SIG-M5 treated with dmso at 0.1 percent for 504 hours (cell line): ENCODE results near the gene XKR3.
A peak's percentile ranks its signal among the peaks of the same experiment; 100 is the strongest.
"Not testable (repeated sequence)": the region's sequence is repeated elsewhere in the genome, so short reads cannot be mapped to it uniquely, and the experiment has no call there.

Experiments
- DNase-seq: peaks from one replicate; lab custom pipeline; 2025; ENCODE audit not compliant: unreplicated experiment; lab: John Stamatoyannopoulos, UW

XKR3 gene

GRCh38 chr22:16806401-16806800 is 18.8 kb downstream of the XKR3 start:
- no peak for DNase-seq

DNA sequence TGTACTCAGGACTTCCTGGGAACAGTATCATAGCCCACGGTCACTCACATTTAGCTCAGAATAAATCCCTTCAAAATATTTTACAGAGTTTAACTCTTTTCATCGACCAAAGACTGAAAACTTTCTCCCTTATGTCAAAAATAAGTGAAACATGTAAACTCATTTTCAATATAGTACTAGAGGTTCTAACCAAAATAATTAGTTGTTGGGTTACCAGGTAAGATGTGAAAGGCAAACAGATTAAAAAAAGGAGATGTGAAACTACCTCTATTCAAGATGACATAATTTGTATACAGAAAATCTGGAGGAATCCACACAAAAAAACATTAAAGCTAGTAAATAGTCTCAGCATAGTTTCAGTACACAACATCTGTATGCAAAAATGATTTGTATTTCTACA is 20.3 kb downstream of the XKR3 start:
- DNase-seq: no peak

GRCh38 chr22:16803255-16803917 is 21.8 kb downstream of the XKR3 start:
- DNase-seq: no peak

GRCh38 chr22:16801571-16801970 is 23.6 kb downstream of the XKR3 start:
- no peak for DNase-seq

- DNase-seq: no peak
Observed at GRCh38 chr22:16801088-16801487, 24.1 kb downstream of the XKR3 start.

GRCh38 chr22:16800358-16800757 is 24.9 kb downstream of the XKR3 start:
- no peak for DNase-seq

DNA sequence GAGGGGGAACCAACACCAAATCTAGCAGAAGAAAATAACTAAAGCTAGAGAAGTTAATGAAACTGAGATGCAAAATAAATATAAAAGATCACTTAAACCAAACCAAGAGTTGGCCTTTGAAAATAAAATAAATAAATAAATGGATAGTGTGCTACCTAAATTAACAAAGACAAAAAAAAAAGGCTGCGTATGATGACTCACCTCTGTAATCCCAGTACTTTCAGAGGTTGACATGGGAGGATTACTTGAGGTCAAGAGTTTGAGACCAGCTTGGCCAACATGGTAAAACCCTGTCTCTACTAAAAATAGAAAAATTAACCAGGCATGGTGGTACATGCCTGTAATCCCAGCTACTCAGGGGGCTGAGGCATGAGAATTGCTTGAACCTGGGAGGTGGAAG is 29.7 kb downstream of the XKR3 start:
- DNase-seq: not testable (repeated sequence)

DNA sequence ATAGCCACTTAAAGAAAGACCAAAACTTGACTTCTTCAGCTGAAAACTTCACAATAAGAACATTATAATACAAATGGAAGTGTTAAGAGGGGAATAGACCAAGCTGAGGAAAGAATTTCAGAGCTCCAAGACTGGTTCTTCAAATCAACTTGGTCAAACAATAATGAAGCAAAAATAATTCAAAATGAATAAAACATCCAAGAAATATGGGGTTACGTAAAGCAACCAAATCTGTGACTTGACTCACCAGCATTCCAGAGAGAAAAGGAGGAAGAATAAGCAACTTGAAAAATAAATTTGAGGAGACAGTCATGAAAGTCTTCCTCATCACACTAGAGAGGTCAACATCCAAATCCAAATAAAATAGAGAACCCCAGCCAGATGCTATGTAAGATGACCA is 31.4 kb downstream of the XKR3 start:
- no peak for DNase-seq

DNA sequence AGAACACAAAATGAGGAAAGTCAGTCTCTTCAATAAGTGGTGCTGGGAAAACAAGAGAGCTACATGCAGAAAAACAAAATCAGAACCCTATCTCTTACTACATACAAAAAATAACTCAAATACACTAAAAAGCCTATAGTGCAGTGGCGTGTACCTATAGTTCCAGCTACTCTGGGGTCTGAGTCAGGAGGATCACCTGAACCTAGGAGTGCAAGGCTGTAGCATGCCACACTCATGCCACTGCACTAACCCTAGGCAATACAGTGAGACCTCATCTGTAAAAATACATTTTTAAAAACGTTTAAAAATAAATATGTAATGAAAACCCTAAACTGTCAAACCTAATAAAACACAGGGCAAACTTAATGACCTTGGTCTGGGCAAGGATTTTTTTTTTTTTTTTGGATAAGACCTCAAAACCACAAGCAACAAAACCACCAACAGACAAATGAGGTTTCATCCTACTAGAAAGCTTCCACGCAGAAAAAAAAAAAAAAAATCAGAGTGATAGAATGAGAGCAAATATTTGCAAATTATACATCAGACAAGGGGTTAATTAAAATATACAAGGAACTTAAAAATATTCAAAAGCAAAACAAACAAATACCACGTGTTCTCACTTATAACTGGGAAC is 35.2 kb downstream of the XKR3 start:
- DNase-seq: no peak

DNA sequence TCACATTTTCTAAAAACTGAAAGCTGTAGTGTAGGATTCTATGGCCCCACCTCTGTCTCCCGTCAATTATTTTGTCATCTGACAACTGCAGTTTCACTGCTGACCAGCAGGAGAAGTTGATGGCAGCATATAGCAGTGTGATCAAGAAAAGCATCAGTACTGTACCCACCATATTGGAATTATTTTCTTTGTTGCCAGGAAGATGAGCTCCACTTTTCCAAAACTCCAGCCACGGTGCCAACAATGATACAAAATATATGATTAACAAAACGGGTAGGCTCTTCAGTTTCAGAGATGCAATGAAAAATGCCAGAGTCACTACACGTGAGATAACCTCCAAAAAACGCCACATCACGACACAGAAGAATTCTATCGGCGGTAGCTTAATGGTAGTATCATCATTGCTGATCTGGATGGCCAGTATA is 41.3 kb downstream of the XKR3 start:
- peak; percentile 1 for DNase-seq

DNA sequence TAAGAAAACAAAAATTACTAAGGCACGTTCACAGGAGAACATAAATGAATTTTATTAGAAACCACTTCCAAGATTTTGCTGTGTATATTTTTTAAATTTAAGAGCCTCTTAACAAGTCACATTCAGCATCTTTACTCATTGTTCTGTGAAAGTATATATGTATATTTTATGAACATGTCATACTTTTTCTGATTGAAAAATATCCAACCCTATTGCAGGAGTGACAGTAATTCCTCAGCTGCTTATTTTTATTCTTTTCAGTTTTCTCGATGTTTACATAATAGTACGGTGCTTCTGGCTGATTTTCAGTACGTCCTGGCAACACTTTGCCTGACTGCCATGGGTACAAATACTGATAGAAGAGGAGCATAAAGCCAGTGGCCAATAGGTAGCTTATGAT is 41.8 kb downstream of the XKR3 start:
- DNase-seq: no peak

- no peak for DNase-seq
Observed at GRCh38 chr22:16781764-16782329, 43.4 kb downstream of the XKR3 start.

DNA sequence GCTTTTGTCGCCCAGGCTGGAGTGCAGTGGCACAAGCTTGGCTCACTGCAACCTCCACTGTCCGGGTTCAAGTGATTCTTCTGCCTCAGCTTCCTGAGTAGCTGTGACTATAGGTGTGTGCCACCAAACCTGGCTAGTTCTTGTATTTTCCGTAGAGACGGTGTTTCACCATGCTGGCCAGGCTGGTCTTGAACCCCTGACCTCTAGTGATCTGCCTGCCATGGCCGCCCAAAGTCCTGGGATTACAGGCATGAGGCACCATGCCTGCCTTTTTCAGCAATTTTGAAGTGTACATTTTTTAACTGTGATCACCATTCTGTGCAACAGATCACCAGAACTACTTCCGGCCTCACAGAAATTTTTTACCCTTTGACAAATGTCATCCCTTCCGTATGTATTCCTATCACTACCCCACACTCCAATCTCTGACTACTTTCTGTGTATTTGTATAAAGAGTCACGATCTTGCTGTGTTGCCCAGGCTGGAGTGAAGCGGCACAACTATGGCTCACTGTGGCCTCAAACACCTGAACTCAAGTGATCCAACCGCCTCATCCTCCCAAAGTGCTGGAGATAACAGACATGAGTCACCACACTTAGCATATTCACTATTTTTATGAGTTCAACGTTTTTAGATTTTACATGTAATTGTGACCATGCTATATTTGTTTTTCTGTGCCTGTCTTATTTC is 44.0 kb downstream of the XKR3 start:
- no peak for DNase-seq

GRCh38 chr22:16777284-16777924 is 47.8 kb downstream of the XKR3 start:
- DNase-seq: no peak

- peak; percentile 22 for DNase-seq
Observed at GRCh38 chr22:16776080-16776479, 49.1 kb downstream of the XKR3 start.

DNA sequence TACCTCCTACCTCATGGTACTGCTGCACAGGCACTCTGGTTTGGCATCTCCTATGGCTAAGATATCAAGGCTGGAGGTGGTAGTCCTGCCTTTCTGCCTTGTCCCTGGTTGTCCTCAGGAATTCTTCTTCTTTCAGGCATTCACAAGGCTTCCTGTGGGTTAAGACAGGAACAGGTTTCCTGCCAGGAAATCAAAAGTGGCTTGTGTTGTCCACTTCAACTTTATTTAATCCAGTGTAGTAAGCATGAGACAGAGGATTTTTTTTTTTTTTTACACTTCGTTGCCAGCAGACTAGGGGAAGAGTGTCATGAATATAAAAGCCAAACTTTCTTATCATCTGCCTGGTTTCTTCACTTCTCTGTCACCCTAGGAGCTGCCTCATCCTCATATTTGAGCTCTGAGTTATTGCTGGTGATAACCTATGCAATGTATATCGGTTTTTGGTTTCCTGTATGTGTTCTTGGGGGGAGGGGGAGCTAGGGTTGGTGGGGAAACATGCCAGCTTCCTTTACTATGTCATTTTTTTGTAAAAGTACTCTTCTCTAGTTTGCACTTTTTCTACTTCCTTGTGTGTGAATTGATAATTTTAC is 50.2 kb downstream of the XKR3 start:
- peak; percentile 30 for DNase-seq

DNA sequence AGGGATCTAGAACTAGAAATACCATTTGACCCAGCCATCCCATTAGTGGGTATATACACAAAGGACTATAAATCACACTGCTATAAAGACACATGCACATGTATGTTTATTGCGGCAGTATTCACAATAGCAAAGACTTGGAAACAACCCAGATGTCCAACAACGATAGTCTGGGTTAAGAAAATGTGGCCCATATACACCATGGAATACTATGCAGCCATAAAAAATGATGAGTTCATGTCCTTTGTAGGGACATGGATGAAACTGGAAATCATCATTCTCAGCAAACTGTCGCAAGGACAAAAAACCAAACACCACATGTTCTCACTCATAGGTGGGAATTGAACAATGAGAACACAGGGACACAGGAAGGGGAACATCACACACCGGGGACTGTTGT is 53.6 kb downstream of the XKR3 start:
- not testable (repeated sequence) for DNase-seq

DNA sequence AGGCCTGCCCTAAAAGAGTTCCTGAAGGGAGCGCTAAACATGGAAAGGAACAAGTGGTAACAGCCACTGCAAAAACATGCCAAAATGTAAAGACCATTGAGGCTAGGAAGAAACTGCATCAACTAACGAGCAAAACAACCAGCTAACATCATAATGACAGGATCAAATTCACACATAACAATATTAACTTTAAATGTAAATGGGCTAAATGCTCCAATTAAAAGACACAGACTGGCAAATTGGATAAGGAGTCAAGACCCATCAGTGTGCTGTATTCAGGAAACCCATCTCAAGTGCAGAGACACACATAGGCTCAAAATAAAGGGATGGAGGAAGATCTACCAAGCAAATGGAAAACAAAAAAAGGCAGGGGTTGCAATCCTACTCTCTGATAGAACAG is 57.3 kb downstream of the XKR3 start:
- not testable (repeated sequence) for DNase-seq

DNA sequence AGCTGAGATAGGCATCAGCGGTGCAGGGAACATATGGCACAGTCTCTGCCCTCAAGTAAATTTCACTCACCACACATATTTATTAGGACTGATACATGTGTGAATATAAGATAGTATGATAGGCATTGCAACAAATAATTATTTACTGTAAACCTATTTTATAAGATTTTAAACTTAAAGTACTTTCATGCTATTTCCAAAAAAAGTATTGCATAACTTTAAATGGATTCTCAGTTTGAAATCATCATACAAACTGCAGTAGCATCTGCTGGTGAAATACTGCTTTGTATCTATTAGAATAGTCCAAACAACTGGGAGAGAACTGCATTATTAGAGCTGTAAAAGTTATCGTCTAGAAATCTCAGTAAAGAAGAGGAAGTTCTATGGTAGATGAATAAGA is 63.0 kb downstream of the XKR3 start:
- not testable (repeated sequence) for DNase-seq

DNA sequence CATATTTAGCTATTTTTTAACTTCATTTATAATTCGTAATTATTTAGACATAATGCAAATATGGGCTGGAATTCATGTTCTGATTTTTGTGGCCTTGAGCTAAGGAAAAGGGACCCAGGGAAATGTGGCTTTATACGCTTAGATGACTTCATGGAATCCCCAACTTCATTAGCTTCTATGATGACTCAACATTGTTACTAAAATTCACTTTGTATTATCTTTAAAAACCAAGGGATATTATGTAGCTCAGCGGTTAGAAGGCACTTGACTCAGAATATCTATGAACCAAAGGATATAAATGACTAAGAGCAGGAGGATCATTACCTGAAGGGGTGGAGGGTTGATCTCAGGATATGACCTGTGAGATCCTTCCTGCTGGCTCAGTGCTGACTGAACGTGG is 64.8 kb downstream of the XKR3 start:
- DNase-seq: not testable (repeated sequence)

- DNase-seq: not testable (repeated sequence)
Observed at GRCh38 chr22:16749282-16749681, 75.9 kb downstream of the XKR3 start.
